SU-DHL-6 (cell line): ENCODE results near the gene CD19.
A peak's percentile ranks its signal among the peaks of the same experiment; 100 is the strongest.

ENCODE experiments used
- H2AFZ ChIP-seq: fragments of 200-600 bp; sonication (generic); 2 replicates; pipeline ENCODE4 v1.6.1; 2014; ENCODE audit warnings: low read depth, mild to moderate bottlenecking, moderate library complexity, mixed read lengths, antibody characterized with exemption, low read length; ENCODE audit not compliant: severe bottlenecking
- H3F3A ChIP-seq: fragments of 200-600 bp; shearing (Covaris generic); 2 replicates; pipeline ENCODE4 v1.6.0; 2016; ENCODE audit warnings: antibody characterized with exemption, mild to moderate bottlenecking; ENCODE audit not compliant: insufficient read depth
- H3K27ac ChIP-seq: fragments of 200-600 bp; sonication (generic); 2 replicates; pipeline ENCODE4 v1.5.1; 2016; ENCODE audit warnings: low read depth, mild to moderate bottlenecking, low read length, moderate library complexity, mixed read lengths
- H3K27me3 ChIP-seq: fragments of 200-600 bp; sonication (generic), shearing (Covaris generic); 2 replicates; pipeline ENCODE4 v1.6.0; 2014; ENCODE audit warnings: mild to moderate bottlenecking, low read length
- H3K36me3 ChIP-seq: fragments of 200-600 bp; sonication (generic); 2 replicates; pipeline ENCODE4 v1.6.1; 2014; ENCODE audit warnings: mild to moderate bottlenecking, low read length, mixed read lengths
- H3K4me2 ChIP-seq: fragments of 300-600, 200-600 bp; shearing (Covaris generic), sonication (generic); 2 replicates; pipeline ENCODE4 v1.6.0; 2014; ENCODE audit warnings: low read length, low read depth, mild to moderate bottlenecking; ENCODE audit not compliant: poor library complexity, severe bottlenecking
- H3K4me3 ChIP-seq: fragments of 200-600 bp; sonication (generic); 2 replicates; pipeline ENCODE4 v1.5.1; 2014; ENCODE audit warnings: antibody characterized with exemption, low read length, mild to moderate bottlenecking, mixed read lengths; ENCODE audit not compliant: insufficient read depth, poor library complexity, severe bottlenecking
- H3K79me2 ChIP-seq: fragments of 200-600 bp; sonication (generic); 2 replicates; pipeline ENCODE4 v1.6.1; 2014; ENCODE audit warnings: mild to moderate bottlenecking, low read length, moderate library complexity; ENCODE audit not compliant: insufficient read depth
- H3K9ac ChIP-seq: fragments of 200-600 bp; sonication (generic); 2 replicates; pipeline ENCODE4 v1.7.0; 2014; ENCODE audit warnings: mild to moderate bottlenecking, low read length
- H3K9me2 ChIP-seq: fragments of 200-600 bp; sonication (generic); replicated peaks from 2 replicates; pipeline ENCODE4 v1.6.1; 2014; ENCODE audit warnings: low read length; ENCODE audit not compliant: insufficient read depth
- H3K9me3 ChIP-seq: fragments of 200-600 bp; sonication (generic); 2 replicates; pipeline ENCODE4 v1.6.1; 2014; ENCODE audit warnings: low read length, mixed read lengths; ENCODE audit not compliant: insufficient read depth
- H4K20me1 ChIP-seq: fragments of 200-600 bp; sonication (generic); 2 replicates; pipeline ENCODE4 v1.6.1; 2014; ENCODE audit warnings: low read depth, mild to moderate bottlenecking, antibody characterized with exemption, low read length, moderate library complexity, mixed read lengths
- EZH2phosphoT487 ChIP-seq: fragments of 200-600 bp; sonication (generic), shearing (Covaris generic); conservative IDR thresholded peaks from 2 replicates; pipeline ENCODE4 v1.6.1; 2018; ENCODE audit warnings: mild to moderate bottlenecking, antibody characterized with exemption, low read length, moderate library complexity, mixed read lengths
- TF ChIP-seq, protein P1 (sequence below): fragments of 200-600 bp; sonication (generic); IDR thresholded peaks from one replicate; pipeline ENCODE4 v1.5.1; 2017; ENCODE audit warnings: antibody characterized with exemption, mild to moderate bottlenecking, low read length, moderate library complexity; ENCODE audit not compliant: insufficient read depth, poor library complexity, severe bottlenecking

Gene CD19

DNA sequence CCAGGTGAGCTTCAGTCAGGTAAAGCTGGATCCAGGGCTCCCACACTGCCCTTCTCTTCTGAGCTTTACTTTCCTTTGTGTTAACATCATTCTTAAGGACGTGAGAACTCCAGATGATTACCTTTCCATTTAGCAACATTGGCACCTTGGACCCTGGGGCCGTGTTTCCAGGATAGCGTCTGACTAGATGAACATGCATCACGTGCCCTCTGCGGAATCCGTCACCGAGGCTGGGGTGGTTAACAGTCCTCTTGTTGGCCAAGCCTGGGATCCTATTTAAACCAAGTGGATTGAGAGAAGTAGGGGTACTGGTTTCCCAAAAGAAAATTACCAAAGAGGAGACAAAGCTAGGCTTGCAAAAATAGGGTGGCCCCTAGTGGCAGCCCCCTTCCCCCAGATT lies 49.2 kb downstream of the CD19 start:
- Histone ChIP-seq H4K20me1 (no peaks in the 10 kb centered on the region), H3K9me2 (no peaks in the 10 kb centered on the region), H3K79me2 (no peaks in the 10 kb centered on the region), H3K36me3 (no peaks in the 10 kb centered on the region), H3K27me3 (no peaks in the 10 kb centered on the region), H3F3A (no peaks in the 10 kb centered on the region; the same call in 1 of the 2 replicates), H3K27ac (no peak overlapping the region), H2AFZ (no peak overlapping the region), H3K4me2 (no peak overlapping the region), H3K4me3 (no peak overlapping the region), H3K9ac (no peak overlapping the region), H3K9me3 (no peaks in the 10 kb centered on the region)
- TF ChIP-seq, protein P1, sequence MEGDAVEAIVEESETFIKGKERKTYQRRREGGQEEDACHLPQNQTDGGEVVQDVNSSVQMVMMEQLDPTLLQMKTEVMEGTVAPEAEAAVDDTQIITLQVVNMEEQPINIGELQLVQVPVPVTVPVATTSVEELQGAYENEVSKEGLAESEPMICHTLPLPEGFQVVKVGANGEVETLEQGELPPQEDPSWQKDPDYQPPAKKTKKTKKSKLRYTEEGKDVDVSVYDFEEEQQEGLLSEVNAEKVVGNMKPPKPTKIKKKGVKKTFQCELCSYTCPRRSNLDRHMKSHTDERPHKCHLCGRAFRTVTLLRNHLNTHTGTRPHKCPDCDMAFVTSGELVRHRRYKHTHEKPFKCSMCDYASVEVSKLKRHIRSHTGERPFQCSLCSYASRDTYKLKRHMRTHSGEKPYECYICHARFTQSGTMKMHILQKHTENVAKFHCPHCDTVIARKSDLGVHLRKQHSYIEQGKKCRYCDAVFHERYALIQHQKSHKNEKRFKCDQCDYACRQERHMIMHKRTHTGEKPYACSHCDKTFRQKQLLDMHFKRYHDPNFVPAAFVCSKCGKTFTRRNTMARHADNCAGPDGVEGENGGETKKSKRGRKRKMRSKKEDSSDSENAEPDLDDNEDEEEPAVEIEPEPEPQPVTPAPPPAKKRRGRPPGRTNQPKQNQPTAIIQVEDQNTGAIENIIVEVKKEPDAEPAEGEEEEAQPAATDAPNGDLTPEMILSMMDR, result no peak
- TF ChIP-seq EZH2phosphoT487, result no peak

- TF ChIP-seq, protein P1, result peak; percentile 94
- TF ChIP-seq EZH2phosphoT487, result no peak
- Histone ChIP-seq H3K4me2 (no peak overlapping the region), H3K9me2 (no peaks in the 10 kb centered on the region), H3K27me3 (no peaks in the 10 kb centered on the region), H3K4me3 (no peak overlapping the region), H3K36me3 (no peaks in the 10 kb centered on the region), H3K79me2 (no peaks in the 10 kb centered on the region), H3K27ac (no peak overlapping the region), H2AFZ (no peak overlapping the region), H4K20me1 (no peaks in the 10 kb centered on the region), H3K9ac (no peak overlapping the region), H3K9me3 (no peaks in the 10 kb centered on the region), H3F3A (no peaks in the 10 kb centered on the region; the same call in 1 of the 2 replicates)
These were observed 49.7 kb downstream of the CD19 start for GRCh38 chr16:28981517-28981916.

GRCh38 chr16:28982418-28982817 lies 50.6 kb downstream of the CD19 start:
- no peaks in the 10 kb centered on the region for H4K20me1 ChIP-seq
- H3K9me2 ChIP-seq, result no peaks in the 10 kb centered on the region
- H3K9me3 ChIP-seq, result no peaks in the 10 kb centered on the region
- no peak for TF ChIP-seq EZH2phosphoT487
- TF ChIP-seq, protein P1, result no peak
- H3K27me3 ChIP-seq, result no peaks in the 10 kb centered on the region
- no peak overlapping the region for H3K4me3 ChIP-seq
- H3F3A ChIP-seq, result no peaks in the 10 kb centered on the region
- no peaks in the 10 kb centered on the region for H3K36me3 ChIP-seq
- no peak overlapping the region for H3K4me2 ChIP-seq
- H3K9ac ChIP-seq, result no peak overlapping the region
- no peak overlapping the region for H3K27ac ChIP-seq
- H3K79me2 ChIP-seq, result no peaks in the 10 kb centered on the region
- H2AFZ ChIP-seq, result no peak overlapping the region
